ENCODE measurements around the gene DAZAP2. TPM values are rescaled to one million over a fixed set of nuclear protein-coding genes. Genes with fewer than 3 reads are reported as not detected.
A peak's percentile ranks its signal among the peaks of the same experiment; 100 is the strongest.

The DAZAP2 gene
- total RNA-seq, 4 donors from 2014 or later = 63.3 to 229 (median 192) TPM

DNA sequence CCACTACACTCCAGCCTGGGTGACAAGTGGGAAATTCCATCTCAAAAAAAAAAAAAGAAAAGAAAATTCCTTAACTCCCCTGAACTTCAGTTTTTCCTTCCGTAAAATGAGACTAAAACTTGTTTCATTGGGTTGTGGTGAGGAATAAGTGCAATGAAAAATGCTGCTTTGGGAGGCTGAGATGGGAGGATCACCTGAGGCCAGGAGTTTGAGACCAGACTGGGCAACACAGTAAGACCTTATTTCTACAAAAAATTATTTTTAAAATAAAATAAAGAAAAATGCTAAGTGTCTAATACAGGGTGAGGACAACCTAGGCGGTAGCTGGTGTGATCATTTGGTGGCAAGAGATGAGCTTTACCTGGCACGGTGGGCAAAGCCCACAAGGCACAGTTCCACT, 24.7 kb downstream of the DAZAP2 start:
- no peak for TF ChIP-seq POLR2A (IDR thresholded peaks at IDR 0.05)
- TF ChIP-seq, protein P1, sequence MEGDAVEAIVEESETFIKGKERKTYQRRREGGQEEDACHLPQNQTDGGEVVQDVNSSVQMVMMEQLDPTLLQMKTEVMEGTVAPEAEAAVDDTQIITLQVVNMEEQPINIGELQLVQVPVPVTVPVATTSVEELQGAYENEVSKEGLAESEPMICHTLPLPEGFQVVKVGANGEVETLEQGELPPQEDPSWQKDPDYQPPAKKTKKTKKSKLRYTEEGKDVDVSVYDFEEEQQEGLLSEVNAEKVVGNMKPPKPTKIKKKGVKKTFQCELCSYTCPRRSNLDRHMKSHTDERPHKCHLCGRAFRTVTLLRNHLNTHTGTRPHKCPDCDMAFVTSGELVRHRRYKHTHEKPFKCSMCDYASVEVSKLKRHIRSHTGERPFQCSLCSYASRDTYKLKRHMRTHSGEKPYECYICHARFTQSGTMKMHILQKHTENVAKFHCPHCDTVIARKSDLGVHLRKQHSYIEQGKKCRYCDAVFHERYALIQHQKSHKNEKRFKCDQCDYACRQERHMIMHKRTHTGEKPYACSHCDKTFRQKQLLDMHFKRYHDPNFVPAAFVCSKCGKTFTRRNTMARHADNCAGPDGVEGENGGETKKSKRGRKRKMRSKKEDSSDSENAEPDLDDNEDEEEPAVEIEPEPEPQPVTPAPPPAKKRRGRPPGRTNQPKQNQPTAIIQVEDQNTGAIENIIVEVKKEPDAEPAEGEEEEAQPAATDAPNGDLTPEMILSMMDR (IDR thresholded peaks at IDR 0.05) = no peak
- H3K4me1 ChIP-seq = no peaks in the 10 kb centered on the region
- no peak for DNase-seq
- H3K9me3 ChIP-seq = no peaks in the 10 kb centered on the region
- no peak overlapping the region for H3K27ac ChIP-seq
- H3K27me3 ChIP-seq = no peaks in the 10 kb centered on the region
- intact Hi-C loops (cut with DNase I; ENCODE audit: low total_unique reads) = no loop called here
- no peak overlapping the region for H3K4me3 ChIP-seq
- H3K36me3 ChIP-seq = no peaks in the 10 kb centered on the region

DNA sequence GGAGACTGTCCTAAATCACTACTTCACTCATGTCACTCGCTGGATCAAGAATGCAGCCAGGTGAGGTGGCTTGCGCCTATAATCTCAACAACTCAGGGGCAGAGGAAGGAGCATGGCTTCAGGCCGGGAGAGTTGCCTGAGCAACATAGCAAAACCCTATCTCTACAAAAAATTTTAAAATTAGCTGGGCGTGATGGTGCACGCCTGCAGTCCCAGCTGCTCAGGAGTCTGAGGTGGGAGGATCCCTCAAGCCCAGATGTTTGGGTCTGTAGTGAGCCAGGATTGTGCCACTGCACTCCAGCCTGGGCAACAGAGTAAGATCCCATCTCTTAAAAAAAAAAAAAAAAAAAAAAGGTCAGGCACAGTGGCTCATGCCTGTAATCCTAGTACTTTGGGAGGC, 25.7 kb downstream of the DAZAP2 start:
- H3K4me3 ChIP-seq = no peak overlapping the region
- no peak for DNase-seq
- H3K27me3 ChIP-seq = no peaks in the 10 kb centered on the region
- no peaks in the 10 kb centered on the region for H3K9me3 ChIP-seq
- H3K4me1 ChIP-seq = no peaks in the 10 kb centered on the region
- TF ChIP-seq POLR2A (IDR thresholded peaks at IDR 0.05) = no peak
- TF ChIP-seq, protein P1 (IDR thresholded peaks at IDR 0.05) = no peak
- no peak overlapping the region for H3K27ac ChIP-seq
- H3K36me3 ChIP-seq = no peaks in the 10 kb centered on the region
- intact Hi-C loops (cut with DNase I; ENCODE audit: low total_unique reads) = no loop called here

DNA sequence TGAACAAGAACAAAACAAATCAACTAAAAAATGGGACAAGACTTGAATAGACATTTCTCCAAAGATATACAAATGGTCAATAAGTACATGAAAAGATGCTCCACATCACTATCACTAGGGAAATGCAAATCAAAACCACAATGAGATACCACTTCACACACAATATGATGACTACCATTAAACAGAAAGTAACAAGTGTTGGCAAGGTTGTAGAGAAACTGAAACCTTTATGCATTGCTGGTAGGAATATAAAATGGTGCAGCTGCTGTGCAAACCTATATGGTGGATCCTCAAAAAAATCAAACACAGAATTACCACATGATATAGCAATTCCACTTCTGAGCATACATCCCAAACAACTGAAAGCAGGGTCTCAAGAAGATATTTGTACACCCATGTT, 26.4 kb downstream of the DAZAP2 start:
- TF ChIP-seq, protein P1 (IDR thresholded peaks at IDR 0.05) = no peak
- no peak for TF ChIP-seq POLR2A (IDR thresholded peaks at IDR 0.05)
- intact Hi-C loops (cut with DNase I; ENCODE audit: low total_unique reads) = no loop called here

DNA sequence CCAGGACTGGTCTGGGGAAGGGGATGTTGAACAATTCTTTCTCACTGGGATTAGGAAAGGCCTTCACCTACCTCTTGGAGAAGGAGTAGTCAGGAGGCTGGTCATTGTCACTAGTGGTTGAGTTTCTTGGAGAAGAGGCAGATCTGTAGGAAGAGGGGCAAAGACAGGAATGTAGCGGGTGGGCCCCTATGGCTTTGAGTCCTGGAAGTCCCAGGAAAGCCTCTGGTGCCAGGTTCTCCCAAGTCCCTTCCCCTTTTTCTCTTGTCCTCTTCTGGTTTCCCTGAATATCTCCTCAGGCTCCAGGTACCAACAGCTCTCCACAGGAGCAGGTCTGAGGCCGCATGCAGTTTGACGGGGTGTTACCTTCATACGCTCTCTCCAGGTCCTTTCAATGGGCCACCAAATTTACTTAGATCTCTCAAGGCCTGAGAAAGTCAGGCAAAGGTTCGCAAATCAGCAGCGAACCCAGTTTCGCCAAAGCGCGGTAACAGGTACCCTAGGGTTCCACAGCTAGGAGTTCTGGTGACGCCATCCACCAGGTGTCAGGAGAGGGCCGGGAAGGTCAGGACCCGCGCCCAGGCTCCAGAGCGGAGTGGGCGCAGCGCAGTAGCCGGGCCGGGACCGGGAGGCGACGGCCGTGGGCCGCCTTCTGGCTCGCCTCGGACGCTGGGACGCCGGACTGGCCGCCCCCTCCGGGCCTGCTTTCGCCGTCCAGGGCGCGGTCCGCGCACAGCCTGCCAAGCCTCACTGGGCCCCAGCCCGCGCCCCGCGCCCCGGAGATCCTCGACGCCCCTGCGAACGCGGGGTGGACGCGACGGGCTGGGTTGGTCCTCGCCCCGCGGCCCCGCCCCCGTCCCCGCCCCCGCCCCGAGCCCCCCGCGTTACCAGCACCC, 30.8 kb downstream of the DAZAP2 start:
- TF ChIP-seq, protein P1 (IDR thresholded peaks at IDR 0.05) = peak in 2 of 4 experiments; percentile 22 to 28
- TF ChIP-seq POLR2A (IDR thresholded peaks at IDR 0.05) = no peak
- Histone ChIP-seq H3K27ac (peak overlapping the region; percentile 54 to 65), H3K9me3 (no peaks in the 10 kb centered on the region), H3K36me3 (no peaks in the 10 kb centered on the region), H3K4me3 (peak overlapping the region; percentile 38 to 86), H3K27me3 (no peaks in the 10 kb centered on the region), H3K4me1 (no peaks in the 10 kb centered on the region)
- peak in 1 of 2 donors; percentile 21 for DNase-seq
- intact Hi-C loops (cut with DNase I; ENCODE audit: low total_unique reads) = no loop called here

More for the DNA sequence above, 26.4 kb downstream of the DAZAP2 start:
- Histone ChIP-seq H3K4me1 (no peaks in the 10 kb centered on the region), H3K9me3 (no peaks in the 10 kb centered on the region), H3K27me3 (no peaks in the 10 kb centered on the region), H3K4me3 (no peak overlapping the region), H3K36me3 (no peaks in the 10 kb centered on the region), H3K27ac (no peak overlapping the region)
- no peak for DNase-seq

Measured in uterus (tissue), 4 donors.